AG09309 (cell line): Measurements from ENCODE around the gene GLRA3.

Source experiments
- DNase-seq: peaks from one replicate; pipeline ENCODE4 v3.0.0-alpha.2; 2010; ENCODE audit warnings: low read depth
- H3K4me3 ChIP-seq: 2 replicates; pipeline ENCODE4 v1.5.1; 2011; ENCODE audit warnings: mild to moderate bottlenecking, low read depth, low read length, moderate library complexity; ENCODE audit not compliant: control insufficient read depth
- TF ChIP-seq, protein P1 (sequence below): IDR thresholded peaks from 2 replicates; pipeline ENCODE4 v1.5.1; 2011; ENCODE audit warnings: mild to moderate bottlenecking, low read depth, low read length, inconsistent platforms; ENCODE audit not compliant: insufficient read depth, control insufficient read depth; ENCODE audit errors: missing control alignments

The GLRA3 gene

DNA sequence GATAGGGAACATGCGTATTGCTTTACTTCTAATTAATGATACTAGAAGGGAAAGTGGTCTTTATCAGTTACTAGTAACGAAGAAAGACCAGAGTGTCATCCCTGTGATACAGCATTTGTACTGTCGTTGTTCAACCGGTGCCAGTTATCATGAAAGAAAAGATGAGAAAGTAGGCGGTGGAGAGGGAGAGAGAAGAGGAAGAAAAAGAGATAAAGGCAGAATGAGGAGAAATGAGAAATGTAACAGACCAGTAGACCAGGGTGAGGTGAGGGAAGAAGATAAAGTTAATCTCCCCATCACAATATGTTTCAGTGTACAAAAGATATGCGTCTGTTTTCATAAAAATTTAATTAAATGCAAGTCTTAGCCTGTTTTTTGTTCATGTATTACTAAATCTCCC lies 171.6 kb downstream of the GLRA3 start:
- TF ChIP-seq, protein P1, sequence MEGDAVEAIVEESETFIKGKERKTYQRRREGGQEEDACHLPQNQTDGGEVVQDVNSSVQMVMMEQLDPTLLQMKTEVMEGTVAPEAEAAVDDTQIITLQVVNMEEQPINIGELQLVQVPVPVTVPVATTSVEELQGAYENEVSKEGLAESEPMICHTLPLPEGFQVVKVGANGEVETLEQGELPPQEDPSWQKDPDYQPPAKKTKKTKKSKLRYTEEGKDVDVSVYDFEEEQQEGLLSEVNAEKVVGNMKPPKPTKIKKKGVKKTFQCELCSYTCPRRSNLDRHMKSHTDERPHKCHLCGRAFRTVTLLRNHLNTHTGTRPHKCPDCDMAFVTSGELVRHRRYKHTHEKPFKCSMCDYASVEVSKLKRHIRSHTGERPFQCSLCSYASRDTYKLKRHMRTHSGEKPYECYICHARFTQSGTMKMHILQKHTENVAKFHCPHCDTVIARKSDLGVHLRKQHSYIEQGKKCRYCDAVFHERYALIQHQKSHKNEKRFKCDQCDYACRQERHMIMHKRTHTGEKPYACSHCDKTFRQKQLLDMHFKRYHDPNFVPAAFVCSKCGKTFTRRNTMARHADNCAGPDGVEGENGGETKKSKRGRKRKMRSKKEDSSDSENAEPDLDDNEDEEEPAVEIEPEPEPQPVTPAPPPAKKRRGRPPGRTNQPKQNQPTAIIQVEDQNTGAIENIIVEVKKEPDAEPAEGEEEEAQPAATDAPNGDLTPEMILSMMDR = no peak
- no peak for DNase-seq
- H3K4me3 ChIP-seq = no peak overlapping the region

DNA sequence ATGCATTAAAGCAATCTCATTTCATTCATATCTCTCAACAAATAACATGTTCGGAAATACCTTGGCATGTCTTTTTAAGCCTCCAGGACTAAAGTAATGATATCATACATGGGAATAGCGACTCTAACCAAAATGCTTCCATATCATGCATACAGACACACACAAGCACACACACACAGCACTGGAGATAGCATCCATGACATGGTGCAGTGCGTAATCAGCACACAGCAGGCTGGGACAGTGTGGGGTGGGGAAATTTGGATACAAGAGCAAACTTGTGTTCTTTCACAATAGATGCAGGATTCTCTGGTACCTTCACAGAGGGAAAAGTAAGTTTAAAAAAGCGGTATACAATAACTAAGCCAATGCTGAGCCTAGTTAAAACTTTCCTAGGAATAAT lies 174.4 kb downstream of the GLRA3 start:
- DNase-seq = no peak
- H3K4me3 ChIP-seq = no peak overlapping the region
- TF ChIP-seq, protein P1 = no peak

DNA sequence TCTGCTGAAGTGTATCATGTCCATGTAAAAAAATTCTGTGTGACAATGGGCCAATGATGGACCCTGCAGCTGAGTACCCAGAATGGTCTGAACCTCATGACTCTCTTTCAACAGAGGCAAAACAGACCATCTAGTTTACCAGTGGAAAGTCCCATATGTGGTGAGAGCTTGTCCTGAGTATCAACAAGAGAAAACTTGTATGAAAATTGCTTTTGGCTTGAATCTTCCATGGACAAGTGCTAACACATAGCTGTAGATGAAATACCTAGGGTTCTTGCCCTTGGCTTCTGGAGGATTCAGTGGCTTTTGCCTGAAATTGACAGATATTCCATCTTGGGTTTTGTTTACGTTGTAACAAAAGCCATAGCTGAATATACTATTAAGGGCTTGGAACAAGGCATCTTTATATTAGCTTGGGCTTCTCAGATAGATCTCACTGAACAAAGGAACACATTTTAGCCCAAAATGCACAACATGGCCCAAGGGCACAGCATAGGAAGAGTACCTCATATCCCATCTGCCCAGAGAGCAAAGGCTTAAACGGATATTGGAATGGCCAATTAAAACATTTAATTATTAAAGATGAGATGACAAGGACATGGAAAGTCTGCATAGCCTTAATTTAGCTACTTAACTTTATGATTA lies 178.2 kb downstream of the GLRA3 start:
- TF ChIP-seq, protein P1 = no peak
- DNase-seq = no peak

DNA sequence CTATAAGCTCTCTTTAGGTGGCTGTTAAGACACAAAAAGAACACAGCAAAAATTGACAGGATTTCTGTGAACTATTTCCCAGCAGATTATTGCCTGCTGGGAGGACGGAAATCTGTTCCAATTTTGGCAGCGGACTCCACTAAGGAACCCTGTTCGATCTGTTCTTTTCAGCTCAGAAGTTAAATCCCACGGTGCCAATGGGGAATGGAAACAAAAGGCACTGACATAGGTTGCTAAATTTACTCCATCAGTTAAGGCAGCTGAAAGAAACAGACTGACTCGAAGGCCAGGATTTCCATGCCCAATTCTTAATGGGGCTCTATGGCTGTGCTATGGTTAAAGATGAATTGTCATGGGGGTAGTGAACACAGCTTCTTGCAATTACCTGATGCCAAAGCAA lies 180.2 kb downstream of the GLRA3 start:
- no peak for DNase-seq
- TF ChIP-seq, protein P1 = no peak
- no peak overlapping the region for H3K4me3 ChIP-seq

More for the DNA sequence above, 178.2 kb downstream of the GLRA3 start:
- H3K4me3 ChIP-seq = no peak overlapping the region

GRCh38 chr4:174646326-174646725 lies 182.7 kb downstream of the GLRA3 start:
- TF ChIP-seq, protein P1 = no peak
- DNase-seq = no peak
- no peak overlapping the region for H3K4me3 ChIP-seq

- TF ChIP-seq, protein P1 = no peak
- DNase-seq = no peak
- H3K4me3 ChIP-seq = no peak overlapping the region
Measured at GRCh38 chr4:174640146-174640545, 188.9 kb downstream of the GLRA3 start.

- no peak overlapping the region for H3K4me3 ChIP-seq
- DNase-seq = no peak
- TF ChIP-seq, protein P1 = no peak
Measured at GRCh38 chr4:174635732-174636131, 193.3 kb downstream of the GLRA3 start.
